ENCODE results near the gene ZNF217.

GRCh38 chr20:53623134-53623453 is 29.5 kb upstream of the ZNF217 start:
- TF ChIP-seq, protein P1, sequence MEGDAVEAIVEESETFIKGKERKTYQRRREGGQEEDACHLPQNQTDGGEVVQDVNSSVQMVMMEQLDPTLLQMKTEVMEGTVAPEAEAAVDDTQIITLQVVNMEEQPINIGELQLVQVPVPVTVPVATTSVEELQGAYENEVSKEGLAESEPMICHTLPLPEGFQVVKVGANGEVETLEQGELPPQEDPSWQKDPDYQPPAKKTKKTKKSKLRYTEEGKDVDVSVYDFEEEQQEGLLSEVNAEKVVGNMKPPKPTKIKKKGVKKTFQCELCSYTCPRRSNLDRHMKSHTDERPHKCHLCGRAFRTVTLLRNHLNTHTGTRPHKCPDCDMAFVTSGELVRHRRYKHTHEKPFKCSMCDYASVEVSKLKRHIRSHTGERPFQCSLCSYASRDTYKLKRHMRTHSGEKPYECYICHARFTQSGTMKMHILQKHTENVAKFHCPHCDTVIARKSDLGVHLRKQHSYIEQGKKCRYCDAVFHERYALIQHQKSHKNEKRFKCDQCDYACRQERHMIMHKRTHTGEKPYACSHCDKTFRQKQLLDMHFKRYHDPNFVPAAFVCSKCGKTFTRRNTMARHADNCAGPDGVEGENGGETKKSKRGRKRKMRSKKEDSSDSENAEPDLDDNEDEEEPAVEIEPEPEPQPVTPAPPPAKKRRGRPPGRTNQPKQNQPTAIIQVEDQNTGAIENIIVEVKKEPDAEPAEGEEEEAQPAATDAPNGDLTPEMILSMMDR (IDR thresholded peaks at IDR 0.05; ENCODE audit: insufficient read depth, low read length, poor library complexity, severe bottlenecking), result no peak
- no peak for TF ChIP-seq EZH2phosphoT487 (conservative IDR thresholded peaks at IDR 0.05; ENCODE audit: low read length)
